ENCODE measurements around the gene IGSF8. TPM values are rescaled to one million over a fixed set of nuclear protein-coding genes. Genes with fewer than 3 reads are reported as not detected.
A peak's percentile ranks its signal among the peaks of the same experiment; 100 is the strongest.

IGSF8 gene
- total RNA-seq, 4 donors from 2014 or later: 17.0 to 19.6 (median 17.2) TPM

DNA sequence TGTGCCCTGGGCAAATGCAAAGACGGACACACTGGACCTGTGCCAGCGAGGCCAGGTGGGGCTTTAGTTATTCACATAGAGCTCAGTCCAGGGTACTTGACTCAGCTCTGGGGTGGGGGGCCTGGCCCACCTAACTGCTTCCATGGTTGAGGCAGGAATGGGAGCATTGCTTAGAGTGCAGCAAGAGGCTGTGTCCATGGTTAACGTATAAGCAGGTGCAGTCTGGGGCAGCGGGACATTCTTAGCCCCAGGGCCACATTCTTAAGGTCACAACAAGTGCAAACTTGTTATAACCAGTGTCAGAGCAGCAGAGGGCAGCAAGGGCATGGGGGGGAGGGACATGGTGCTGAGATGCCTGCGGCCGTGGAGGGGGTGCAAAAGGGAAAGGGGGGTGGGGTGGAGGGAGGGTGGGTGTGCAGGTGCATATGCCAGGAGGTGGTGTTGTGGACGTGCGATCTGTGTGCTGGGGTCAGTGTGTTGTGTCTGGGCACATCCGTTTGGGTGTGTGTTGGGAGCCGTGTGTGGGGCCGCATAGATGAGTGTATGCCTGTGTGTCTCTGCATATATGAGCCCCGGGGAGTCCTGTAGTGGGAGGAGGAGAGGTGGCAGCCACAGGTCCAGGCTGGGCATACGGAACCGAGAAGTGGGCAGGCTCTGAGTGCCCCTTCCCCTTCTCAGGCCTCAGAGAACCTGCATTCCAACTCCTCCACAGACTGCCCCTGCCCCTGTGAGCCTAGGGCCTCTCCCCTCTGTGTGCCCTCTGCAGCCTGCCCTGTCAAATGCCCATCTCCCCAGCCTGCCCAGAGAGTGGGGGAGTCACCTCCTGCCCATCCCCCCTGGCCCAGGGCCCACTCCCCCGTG is 36.8 kb downstream of the IGSF8 start:
- intact Hi-C loops (cut with DNase I): no loop called here
- Histone ChIP-seq H3K4me3 (no peak overlapping the region), H3K9me3 (no peaks in the 10 kb centered on the region), H3K27me3 (peaks cover 0 to 47% (median 0%) of the 10 kb centered on the region in 4 donors), H3K36me3 (no peaks in the 10 kb centered on the region), H3K4me1 (peaks cover 0 to 6% (median 0%) of the 10 kb centered on the region in 3 donors), H3K27ac (no peak overlapping the region)
- no peak for DNase-seq
- whole genome bisulfite sequencing, 2 donors: 20 to 30% methylated on average over 8 to 13 of the region's 15 CpGs
- TF ChIP-seq, protein P1, sequence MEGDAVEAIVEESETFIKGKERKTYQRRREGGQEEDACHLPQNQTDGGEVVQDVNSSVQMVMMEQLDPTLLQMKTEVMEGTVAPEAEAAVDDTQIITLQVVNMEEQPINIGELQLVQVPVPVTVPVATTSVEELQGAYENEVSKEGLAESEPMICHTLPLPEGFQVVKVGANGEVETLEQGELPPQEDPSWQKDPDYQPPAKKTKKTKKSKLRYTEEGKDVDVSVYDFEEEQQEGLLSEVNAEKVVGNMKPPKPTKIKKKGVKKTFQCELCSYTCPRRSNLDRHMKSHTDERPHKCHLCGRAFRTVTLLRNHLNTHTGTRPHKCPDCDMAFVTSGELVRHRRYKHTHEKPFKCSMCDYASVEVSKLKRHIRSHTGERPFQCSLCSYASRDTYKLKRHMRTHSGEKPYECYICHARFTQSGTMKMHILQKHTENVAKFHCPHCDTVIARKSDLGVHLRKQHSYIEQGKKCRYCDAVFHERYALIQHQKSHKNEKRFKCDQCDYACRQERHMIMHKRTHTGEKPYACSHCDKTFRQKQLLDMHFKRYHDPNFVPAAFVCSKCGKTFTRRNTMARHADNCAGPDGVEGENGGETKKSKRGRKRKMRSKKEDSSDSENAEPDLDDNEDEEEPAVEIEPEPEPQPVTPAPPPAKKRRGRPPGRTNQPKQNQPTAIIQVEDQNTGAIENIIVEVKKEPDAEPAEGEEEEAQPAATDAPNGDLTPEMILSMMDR (IDR thresholded peaks at IDR 0.05): no peak
- TF ChIP-seq POLR2A (IDR thresholded peaks at IDR 0.05): no peak

DNA sequence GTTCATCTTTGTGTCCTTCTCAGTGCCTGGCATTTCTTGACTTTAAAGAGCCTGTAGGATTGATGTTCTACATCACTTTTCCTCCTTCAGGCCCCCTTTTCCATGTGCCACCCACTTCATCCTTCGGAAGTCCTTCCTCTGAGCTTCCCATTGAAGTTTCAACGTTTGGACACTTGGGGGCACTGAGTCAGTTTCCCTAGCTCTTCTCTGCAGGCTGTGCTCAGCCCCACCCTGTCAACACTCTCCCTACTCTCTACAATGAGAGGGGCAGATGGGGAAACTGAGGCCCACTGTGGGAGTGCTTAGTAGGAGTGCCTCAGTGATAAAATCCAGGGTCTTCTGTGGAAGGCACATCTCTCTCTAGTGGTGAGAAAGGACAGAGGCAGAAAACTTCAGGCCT is 40.3 kb downstream of the IGSF8 start:
- intact Hi-C loops (cut with DNase I): no loop called here
- Histone ChIP-seq H3K9me3 (no peaks in the 10 kb centered on the region), H3K4me3 (no peak overlapping the region), H3K4me1 (peaks cover 0 to 6% (median 0%) of the 10 kb centered on the region in 3 donors), H3K27ac (no peak overlapping the region), H3K27me3 (peaks cover 0 to 66% (median 0%) of the 10 kb centered on the region in 4 donors), H3K36me3 (no peaks in the 10 kb centered on the region)
- no peak for TF ChIP-seq POLR2A (IDR thresholded peaks at IDR 0.05)
- TF ChIP-seq, protein P1 (IDR thresholded peaks at IDR 0.05): peak in 1 of 6 experiments; percentile 9
- DNase-seq: no peak
- WGBS, 2 donors: 50% methylated on average over 2 of the region's 2 CpGs

DNA sequence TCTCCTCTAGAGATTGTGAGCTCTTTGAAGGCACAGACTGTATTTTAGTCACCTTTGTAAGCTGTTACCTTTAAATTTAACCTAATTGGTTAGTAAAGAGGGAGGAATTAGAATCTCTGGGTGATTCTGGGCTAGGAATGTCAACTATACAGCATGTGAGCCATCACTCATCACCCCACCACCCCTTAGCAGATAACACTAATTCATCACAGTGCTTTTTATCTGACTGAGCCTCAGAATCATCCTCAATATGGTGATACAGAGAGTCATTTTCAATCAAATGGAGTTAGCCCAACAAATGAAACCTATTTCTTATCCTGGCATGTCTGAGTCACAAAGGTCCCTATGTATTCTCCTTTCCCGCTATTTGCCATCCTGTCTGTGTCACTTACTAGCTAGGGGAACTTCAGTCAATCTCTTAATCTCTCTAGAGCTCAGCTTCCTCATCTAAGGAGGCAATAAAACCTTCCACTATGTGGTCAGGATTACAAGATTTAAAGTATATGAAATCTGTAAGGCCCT is 41.7 kb downstream of the IGSF8 start:
- 63 to 87% methylated on average over 1 of the region's 1 CpG for WGBS, 2 donors
- Histone ChIP-seq H3K4me3 (no peak overlapping the region), H3K27me3 (peaks cover 0 to 63% (median 0%) of the 10 kb centered on the region in 4 donors), H3K36me3 (no peaks in the 10 kb centered on the region), H3K27ac (no peak overlapping the region), H3K4me1 (peaks cover 0 to 6% (median 0%) of the 10 kb centered on the region in 3 donors), H3K9me3 (no peaks in the 10 kb centered on the region)
- intact Hi-C loops (cut with DNase I): no loop called here
- no peak for DNase-seq
- no peak for TF ChIP-seq POLR2A (IDR thresholded peaks at IDR 0.05)
- TF ChIP-seq, protein P1 (IDR thresholded peaks at IDR 0.05): no peak

DNA sequence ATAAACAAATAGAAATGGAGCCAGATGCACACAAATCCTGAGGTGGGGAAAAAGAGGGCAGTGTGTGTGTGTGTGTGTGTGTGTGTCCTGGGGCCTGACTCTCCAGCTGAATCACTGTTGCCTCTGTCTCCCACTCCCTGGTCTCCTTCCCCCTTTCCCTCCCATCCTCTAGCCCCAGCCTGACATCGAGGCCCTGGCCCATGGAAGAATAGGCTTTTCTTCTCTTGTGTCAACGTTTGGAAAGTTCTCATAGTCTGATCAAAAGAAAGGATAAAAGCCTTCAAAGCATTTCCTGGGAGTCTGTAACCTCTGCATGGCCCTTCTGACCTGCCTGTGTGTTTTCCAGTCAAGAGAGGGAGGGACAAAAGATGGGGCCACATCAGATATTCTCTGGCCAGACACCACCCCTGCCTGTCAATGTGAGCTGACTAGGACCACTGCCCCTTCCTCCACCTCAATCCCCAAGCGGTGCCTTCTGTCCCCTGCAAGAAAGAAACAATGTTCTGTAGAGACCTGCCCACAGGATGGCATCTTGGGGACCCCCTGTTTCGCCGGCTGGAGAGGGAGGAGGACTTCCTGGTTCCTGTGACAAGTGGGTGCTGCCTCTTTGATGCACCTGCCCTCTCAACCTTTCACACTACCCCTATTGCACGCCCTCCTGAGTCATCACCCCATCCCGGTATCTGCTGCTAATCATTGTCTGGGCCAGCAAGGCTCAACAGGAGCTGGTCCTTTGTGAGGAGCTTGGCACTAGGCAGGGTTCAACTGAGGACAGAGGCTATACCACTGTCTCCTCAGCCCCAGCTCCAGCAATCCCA is 44.7 kb downstream of the IGSF8 start:
- no peak for DNase-seq
- Histone ChIP-seq H3K27ac (no peak overlapping the region), H3K4me1 (no peaks in the 10 kb centered on the region), H3K4me3 (no peak overlapping the region), H3K36me3 (no peaks in the 10 kb centered on the region), H3K9me3 (no peaks in the 10 kb centered on the region), H3K27me3 (peaks cover 0 to 40% (median 0%) of the 10 kb centered on the region in 4 donors)
- no peak for TF ChIP-seq POLR2A (IDR thresholded peaks at IDR 0.05)
- TF ChIP-seq, protein P1 (IDR thresholded peaks at IDR 0.05): no peak
- intact Hi-C loops (cut with DNase I): no loop called here
- 22 to 55% methylated on average over 1 to 2 of the region's 7 CpGs for WGBS, 2 donors
